Activated naive CD4-positive, alpha-beta T cell treated with anti-CD3 and anti-CD28 coated beads for 36 hours (primary cell): Measurements from ENCODE around the gene EXOC6B. TPM values are rescaled to one million over a fixed set of nuclear protein-coding genes. Genes with fewer than 3 reads are reported as not detected.

Experiments
- CTCF ChIA-PET: fragments of 350-600 bp; sonication (Branson Sonifier 250); formaldehyde crosslinking; loops from one replicate; lab custom pipeline; 2021; ENCODE audit warnings: antibody characterized with exemption; lab: Charles Lee
- DNase-seq: peaks from one replicate; pipeline ENCODE4 v3.0.0-alpha.2; 2020
- H3K27ac Mint-ChIP-seq: one replicate; pipeline ENCODE4 v1.8.0; 2021; ENCODE audit warnings: mild to moderate bottlenecking, mixed read lengths
- H3K27me3 Mint-ChIP-seq: one replicate; pipeline ENCODE4 v1.8.0; 2021; ENCODE audit warnings: low read depth, mixed read lengths
- H3K36me3 Mint-ChIP-seq: one replicate; pipeline ENCODE4 v1.8.0; 2021; ENCODE audit warnings: low read depth, mixed read lengths
- H3K4me1 Mint-ChIP-seq: one replicate; pipeline ENCODE4 v1.8.0; 2021; ENCODE audit warnings: low read depth, mixed read lengths
- H3K4me3 Mint-ChIP-seq: one replicate; pipeline ENCODE4 v1.8.0; 2021; ENCODE audit warnings: mild to moderate bottlenecking, moderate library complexity, mixed read lengths
- H3K9me3 Mint-ChIP-seq: one replicate; pipeline ENCODE4 v1.8.0; 2021; ENCODE audit warnings: mixed read lengths
- intact Hi-C: fragments of 100-400 bp; cut with micrococcal nuclease; formaldehyde crosslinking; loops from one replicate; pipeline ENCODE4 v1.15.1; 2023
- total RNA-seq, 2 experiments: library from RNA; stranded (reverse); gene quantifications; one replicate each; pipeline ENCODE4 v1.2.3, GENCODE V29; 2021

Gene EXOC6B
- total RNA-seq, 2 experiments from 2014 or later = 6.1 to 7.5 TPM

DNA sequence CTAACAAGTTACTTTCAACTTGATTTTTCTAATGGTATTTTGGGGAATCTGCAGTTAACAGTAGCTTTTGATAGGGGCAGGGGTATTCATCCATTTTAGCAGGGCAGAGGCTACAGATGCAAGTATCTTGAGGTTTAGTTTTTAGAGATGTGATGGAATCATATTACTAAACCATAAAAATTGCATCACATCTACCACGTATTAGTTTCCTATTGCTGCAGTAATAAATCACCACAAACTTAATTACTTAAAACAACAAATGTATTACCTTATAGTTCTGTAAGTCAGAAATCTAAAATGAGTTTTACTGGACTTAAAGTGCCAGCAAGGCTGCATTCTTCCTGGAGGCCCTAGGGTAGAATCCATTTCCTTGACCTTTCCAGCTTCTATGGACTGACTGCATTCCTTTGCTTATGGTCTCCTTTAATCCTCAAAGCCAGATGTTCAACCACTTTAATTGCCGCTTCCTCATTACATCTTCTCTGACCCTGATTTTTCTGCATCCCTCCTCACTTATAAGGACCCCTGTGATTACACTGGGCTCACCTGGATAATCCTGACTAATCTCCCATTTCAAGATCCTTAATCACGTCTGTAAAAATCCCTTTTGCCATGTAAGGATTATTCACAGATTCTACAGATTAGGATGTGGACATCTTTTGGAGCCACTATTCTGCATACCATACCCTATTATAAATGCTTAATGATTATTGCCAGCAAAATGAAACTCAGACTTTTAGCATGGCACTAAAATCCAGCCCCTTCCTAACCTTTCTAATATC, 21.9 kb upstream of the EXOC6B start:
- Mint-ChIP-seq H3K4me3 (no peak overlapping the region), H3K36me3 (no peaks in the 10 kb centered on the region), H3K9me3 (no peaks in the 10 kb centered on the region), H3K4me1 (no peaks in the 10 kb centered on the region), H3K27me3 (peaks cover 5% of the 10 kb centered on the region), H3K27ac (no peak overlapping the region)
- no peak for DNase-seq
- intact Hi-C loops = no loop called here
- CTCF ChIA-PET = interaction anchor here (1.3 to 2.0 kb wide), 3 partner anchors 12 to 40 kb away, joined by 5 to 15 read pairs (median 5); partner anchors contain the start of gene SPR

DNA sequence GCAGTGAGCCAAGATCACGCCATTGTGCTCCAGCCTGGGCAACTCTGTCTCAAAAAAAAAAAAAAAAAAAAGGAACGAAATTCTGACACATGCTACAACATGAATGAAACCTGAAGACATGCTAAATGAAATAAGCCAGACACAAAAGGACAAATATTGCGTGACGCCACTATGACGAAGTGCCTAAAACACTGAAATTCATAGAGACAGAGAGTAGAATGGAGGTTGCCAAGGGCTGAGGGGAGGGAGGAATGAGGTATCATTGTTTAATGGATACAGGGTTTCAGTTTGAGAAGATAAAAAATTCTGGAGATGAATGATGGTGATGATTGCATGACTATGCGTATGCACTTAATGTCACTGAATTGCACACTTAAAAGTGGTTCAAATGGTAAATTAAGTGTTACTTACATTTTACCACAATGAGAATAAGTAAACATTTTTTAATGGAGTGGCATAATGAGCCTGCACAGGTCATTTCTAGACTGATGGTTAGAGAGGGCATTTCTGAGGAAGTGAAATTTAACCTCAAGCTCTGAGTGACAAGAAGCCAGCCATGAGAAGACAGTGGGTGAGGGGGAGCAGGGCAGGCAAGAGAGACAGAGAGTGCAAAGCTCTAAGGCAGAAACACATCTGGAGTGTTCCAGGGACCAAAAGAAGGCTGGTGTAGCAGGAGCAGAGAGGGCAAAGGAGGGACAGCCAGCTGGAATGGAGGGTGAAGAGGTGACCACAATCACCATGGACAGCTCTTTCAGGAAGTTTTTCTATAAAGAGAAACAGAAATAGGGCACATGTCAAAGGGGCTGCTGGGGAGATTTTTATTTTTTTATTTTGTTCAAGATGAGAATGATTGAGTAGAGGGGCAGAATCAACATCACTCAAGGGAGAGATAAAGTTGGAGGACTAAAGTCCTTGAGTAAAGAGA, 20.6 kb upstream of the EXOC6B start:
- Mint-ChIP-seq H3K4me1 (no peaks in the 10 kb centered on the region), H3K27ac (no peak overlapping the region), H3K4me3 (no peak overlapping the region), H3K27me3 (peaks cover 10% of the 10 kb centered on the region), H3K9me3 (no peaks in the 10 kb centered on the region), H3K36me3 (no peaks in the 10 kb centered on the region)
- DNase-seq = no peak
- intact Hi-C loops = no loop called here
- CTCF ChIA-PET = interaction anchor here (1.7 to 2.0 kb wide), 2 partner anchors 15 to 41 kb away, joined by 5 to 15 read pairs; partner anchors contain the start of gene SPR

DNA sequence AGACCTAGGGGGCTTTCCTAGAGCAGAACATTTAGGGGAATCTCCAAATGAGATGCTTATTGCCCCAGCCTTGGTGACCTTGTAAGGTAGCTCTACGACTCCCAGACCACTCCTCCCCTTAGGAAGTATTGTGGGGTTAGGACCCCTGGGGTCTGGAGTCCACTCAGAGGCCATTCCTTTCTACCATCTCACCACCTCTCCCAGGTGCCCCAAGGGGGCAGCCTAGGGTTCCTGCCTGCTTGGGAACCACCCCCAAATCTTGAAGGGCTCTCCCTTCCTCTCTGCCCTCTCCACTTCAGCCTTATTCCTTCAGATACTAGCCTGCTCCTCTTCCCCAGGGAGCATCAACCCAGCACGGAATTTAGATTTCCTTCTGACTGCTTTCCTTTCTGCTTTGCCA, 17.5 kb upstream of the EXOC6B start:
- intact Hi-C loops = no loop called here
- Mint-ChIP-seq H3K4me1 (no peaks in the 10 kb centered on the region), H3K27ac (no peak overlapping the region), H3K36me3 (no peaks in the 10 kb centered on the region), H3K4me3 (no peak overlapping the region), H3K27me3 (peaks cover 19% of the 10 kb centered on the region), H3K9me3 (no peaks in the 10 kb centered on the region)
- CTCF ChIA-PET = no interaction called here
- no peak for DNase-seq

DNA sequence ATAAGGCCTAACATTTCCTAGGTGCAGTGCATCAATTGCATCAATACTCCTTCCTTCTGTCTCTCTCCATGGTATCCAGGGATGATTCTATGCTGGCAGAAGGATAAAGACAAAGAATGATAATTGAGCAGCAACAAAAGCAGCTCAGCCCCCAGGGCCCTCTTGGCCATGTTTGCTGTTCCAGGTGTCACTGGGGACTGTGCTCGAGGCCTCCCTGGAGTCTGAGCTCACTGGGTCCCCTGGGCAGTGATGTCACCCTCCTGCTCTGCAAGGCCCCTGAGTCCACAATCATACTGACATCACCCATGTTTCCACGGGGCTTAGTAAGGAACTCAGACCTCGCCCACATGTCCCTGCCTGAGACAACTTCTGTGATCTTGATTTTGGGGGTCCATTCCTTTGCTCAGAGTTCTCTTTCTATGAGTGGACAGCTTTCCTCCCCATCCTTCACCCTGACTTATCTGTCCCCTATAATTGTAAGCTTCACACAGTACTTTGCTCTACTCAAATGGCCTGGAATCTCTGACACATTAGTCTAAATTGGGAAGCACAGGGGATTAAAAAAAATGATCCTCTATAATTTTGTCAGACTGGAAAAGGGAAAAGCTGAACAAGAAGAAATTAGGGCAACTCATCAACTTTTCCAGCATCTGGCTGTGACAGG, 15.8 kb upstream of the EXOC6B start:
- no peaks in the 10 kb centered on the region for H3K4me1 Mint-ChIP-seq
- DNase-seq = no peak
- CTCF ChIA-PET = interaction anchor here (0.6 to 1.7 kb wide), 4 partner anchors 18 to 336 kb away, joined by 3 to 6 read pairs (median 4); no protein-coding TSS in a partner anchor
- H3K4me3 Mint-ChIP-seq = no peak overlapping the region
- no peaks in the 10 kb centered on the region for H3K36me3 Mint-ChIP-seq
- no peak overlapping the region for H3K27ac Mint-ChIP-seq
- H3K27me3 Mint-ChIP-seq = peaks cover 19% of the 10 kb centered on the region
- H3K9me3 Mint-ChIP-seq = no peaks in the 10 kb centered on the region
- intact Hi-C loops = no loop called here

DNA sequence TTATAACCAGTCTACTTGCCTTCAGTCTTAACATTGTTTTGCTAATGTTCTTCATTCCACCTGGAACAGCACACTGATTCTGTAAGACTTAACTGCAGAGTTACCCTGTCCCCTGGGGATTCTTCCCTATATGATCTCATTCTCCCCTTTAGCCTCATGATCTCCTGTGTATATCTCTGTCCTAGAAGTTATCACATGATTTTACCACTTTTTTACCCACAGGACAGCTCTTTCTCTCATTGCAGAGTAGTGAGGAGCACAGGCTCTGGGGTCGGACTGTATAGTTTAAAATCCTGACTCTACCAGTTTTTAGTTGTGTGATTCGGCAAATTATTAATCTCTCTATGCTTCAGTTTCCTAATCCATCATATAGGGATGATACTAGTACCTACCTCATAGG, 14.2 kb upstream of the EXOC6B start:
- no peaks in the 10 kb centered on the region for H3K4me1 Mint-ChIP-seq
- CTCF ChIA-PET = interaction anchor here (0.9 kb wide), 1 partner anchor 25 kb away, joined by 4 read pairs; no protein-coding TSS in a partner anchor
- peaks cover 19% of the 10 kb centered on the region for H3K27me3 Mint-ChIP-seq
- no peaks in the 10 kb centered on the region for H3K36me3 Mint-ChIP-seq
- H3K27ac Mint-ChIP-seq = no peak overlapping the region
- intact Hi-C loops = no loop called here
- H3K4me3 Mint-ChIP-seq = no peak overlapping the region
- H3K9me3 Mint-ChIP-seq = no peaks in the 10 kb centered on the region
- DNase-seq = no peak

DNA sequence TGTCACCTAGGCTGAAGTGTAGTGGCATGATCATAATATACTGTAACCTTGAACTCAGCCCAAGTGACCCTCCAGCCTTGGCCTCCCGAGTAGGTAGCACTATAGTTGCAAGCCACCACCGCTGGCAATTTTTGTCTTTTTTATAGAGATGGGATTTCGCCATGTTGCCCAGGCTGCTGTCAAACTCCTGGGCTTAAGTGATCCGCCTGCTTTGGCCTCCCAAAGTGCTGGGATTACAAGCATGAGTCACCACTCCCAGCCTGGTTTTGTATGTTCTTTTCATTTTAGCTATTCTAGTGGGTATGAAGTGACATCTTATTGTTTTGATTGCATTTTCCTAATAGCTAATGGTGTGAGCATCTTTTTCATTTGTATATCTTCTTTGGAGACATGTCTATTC, 11.3 kb upstream of the EXOC6B start:
- H3K4me3 Mint-ChIP-seq = no peak overlapping the region
- intact Hi-C loops = no loop called here
- CTCF ChIA-PET = interaction anchor here (1.0 kb wide), 1 partner anchor 24 kb away, joined by 3 read pairs; no protein-coding TSS in a partner anchor
- H3K27me3 Mint-ChIP-seq = peaks cover 13% of the 10 kb centered on the region
- peaks cover 7% of the 10 kb centered on the region for H3K4me1 Mint-ChIP-seq
- DNase-seq = no peak
- H3K27ac Mint-ChIP-seq = no peak overlapping the region
- no peaks in the 10 kb centered on the region for H3K9me3 Mint-ChIP-seq
- no peaks in the 10 kb centered on the region for H3K36me3 Mint-ChIP-seq

DNA sequence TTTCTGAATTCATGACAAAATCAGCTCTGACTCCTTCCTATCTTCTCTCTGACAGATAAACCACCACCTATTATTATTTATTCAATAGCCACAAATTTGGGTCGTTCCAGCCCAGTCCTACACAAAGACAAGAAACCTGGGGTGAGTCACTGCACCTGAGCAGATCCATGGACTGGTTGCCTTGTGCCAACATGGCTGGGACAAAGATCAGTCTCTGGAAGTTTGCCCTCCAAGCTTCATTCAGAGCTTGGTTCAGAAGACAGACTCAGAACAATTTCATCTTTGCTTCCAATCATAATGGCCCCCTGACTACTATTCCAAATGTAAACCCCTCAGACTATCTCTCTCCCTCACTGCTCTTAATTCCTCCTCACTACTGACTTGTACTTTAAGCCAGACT, 9.6 kb upstream of the EXOC6B start:
- Mint-ChIP-seq H3K27me3 (peaks cover 5% of the 10 kb centered on the region), H3K4me1 (peaks cover 7% of the 10 kb centered on the region), H3K9me3 (no peaks in the 10 kb centered on the region), H3K27ac (no peak overlapping the region), H3K36me3 (no peaks in the 10 kb centered on the region), H3K4me3 (no peak overlapping the region)
- CTCF ChIA-PET = interaction anchor here (0.8 to 1.2 kb wide), 2 partner anchors 24 to 27 kb away, joined by 3 to 4 read pairs; no protein-coding TSS in a partner anchor
- intact Hi-C loops = no loop called here
- no peak for DNase-seq

DNA sequence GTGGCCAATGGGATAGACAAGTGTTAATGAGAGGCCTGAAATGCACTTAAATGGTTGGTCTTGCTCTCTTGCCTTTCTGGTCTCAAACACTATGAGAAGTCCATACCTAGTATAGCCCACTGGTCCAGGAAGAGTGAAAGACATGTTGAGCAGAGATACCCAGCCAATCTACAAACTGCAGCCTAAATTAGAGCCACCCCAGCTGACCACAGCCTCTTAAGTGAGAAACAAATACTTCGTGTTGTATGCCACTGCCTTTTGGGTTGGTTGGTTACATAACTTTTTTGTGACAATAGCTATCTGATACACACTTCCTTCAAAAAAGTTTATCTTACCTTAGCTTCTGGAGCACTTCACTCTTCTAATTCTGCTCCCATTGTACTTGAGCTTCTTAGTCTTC, 8.8 kb upstream of the EXOC6B start:
- no peak for DNase-seq
- H3K27ac Mint-ChIP-seq = no peak overlapping the region
- peaks cover 2% of the 10 kb centered on the region for H3K27me3 Mint-ChIP-seq
- CTCF ChIA-PET = interaction anchor here (0.6 kb wide), 1 partner anchor 61 kb away, joined by 3 read pairs; no protein-coding TSS in a partner anchor
- no peaks in the 10 kb centered on the region for H3K9me3 Mint-ChIP-seq
- peaks cover 7% of the 10 kb centered on the region for H3K4me1 Mint-ChIP-seq
- no peaks in the 10 kb centered on the region for H3K36me3 Mint-ChIP-seq
- H3K4me3 Mint-ChIP-seq = no peak overlapping the region
- intact Hi-C loops = no loop called here

DNA sequence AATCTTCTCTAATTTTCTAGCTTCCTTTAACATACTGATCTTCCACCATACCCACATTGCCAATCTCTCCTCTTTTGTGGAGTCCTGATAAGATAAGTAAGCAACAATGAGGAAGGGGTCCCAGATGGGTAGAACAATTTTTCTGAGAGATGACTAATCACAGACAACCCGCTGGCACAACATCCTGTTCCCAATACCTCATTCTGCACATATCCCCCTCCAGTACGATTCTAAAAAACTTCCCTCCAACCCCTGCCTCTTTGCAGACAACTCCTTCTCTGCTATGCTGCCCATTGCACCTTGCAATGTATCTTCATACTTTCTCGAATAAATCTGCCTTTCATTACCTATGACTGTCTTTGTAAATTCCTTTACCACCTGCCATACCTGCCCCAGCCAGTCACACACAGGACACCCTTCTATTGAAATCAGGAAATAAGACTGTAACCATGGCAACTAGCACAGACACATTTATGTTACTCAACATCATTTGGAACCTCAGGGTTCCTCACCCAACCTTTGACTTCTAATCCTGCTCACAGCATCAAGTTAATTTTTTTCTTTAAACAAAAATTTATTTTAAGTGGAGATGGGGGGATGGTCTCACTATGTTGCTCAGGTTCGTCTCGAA, 7.4 kb upstream of the EXOC6B start:
- Mint-ChIP-seq H3K4me3 (no peak overlapping the region), H3K36me3 (no peaks in the 10 kb centered on the region), H3K27me3 (peaks cover 2% of the 10 kb centered on the region), H3K9me3 (no peaks in the 10 kb centered on the region), H3K4me1 (peaks cover 7% of the 10 kb centered on the region), H3K27ac (no peak overlapping the region)
- intact Hi-C loops = no loop called here
- CTCF ChIA-PET = interaction anchor here (0.6 to 1.4 kb wide), 4 partner anchors 30 to 145 kb away, joined by 3 to 6 read pairs (median 4); no protein-coding TSS in a partner anchor
- DNase-seq = no peak

DNA sequence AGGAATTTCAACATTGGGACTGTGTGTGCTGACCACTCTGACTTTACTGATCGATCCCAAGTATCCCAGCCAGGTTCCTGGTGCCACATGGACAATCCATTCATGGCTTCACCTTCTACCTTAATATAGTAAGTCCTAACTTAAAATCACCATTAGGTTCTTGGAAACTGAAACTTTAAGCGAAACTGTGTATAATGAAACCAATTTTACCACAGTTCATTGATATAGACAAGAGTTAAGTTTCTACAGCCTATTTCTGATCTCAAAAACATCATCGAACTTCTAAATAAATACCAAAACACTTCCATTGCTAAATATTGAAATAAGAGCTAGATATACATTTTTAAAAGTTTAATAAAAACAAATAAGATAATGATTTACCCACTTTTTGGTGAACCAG, 4.4 kb upstream of the EXOC6B start:
- no peak overlapping the region for H3K4me3 Mint-ChIP-seq

DNA sequence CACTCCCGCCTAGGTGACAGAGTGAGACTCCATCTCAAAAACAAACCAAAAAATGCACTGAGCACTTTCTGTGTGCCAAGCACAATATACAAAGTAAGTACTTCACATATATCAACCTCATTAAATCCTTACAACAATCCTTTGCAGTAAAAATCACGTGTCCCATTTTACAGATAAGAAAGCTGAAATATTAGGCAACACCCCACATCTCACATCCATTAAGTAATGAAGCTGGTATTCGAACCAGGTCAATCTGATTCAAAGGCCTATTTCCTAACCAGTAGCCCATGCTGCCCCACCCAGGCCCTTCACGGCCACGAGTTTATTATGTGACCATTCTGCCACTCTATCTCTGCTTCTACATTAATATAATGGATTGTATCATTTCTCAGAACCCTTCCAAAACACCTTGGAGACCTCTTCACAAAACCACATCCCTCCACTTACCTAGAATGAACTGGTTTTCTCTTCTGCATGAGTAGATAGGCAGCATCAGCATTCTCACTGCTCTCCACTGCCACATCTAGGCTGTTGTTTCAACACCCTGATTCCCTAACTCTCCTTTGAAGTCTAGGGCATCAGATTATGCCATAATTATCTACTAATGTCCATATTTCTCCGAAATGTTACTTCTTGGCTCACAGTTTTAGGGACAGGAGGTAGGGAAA, 3.1 kb upstream of the EXOC6B start:
- CTCF ChIA-PET = no interaction called here
- DNase-seq = no peak
- no peaks in the 10 kb centered on the region for H3K9me3 Mint-ChIP-seq
- no peak overlapping the region for H3K4me3 Mint-ChIP-seq
- H3K27me3 Mint-ChIP-seq = peaks cover 2% of the 10 kb centered on the region
- no peak overlapping the region for H3K27ac Mint-ChIP-seq
- peaks cover 28% of the 10 kb centered on the region for H3K4me1 Mint-ChIP-seq
- intact Hi-C loops = no loop called here
- H3K36me3 Mint-ChIP-seq = peaks cover 2% of the 10 kb centered on the region

More for the DNA sequence above, 4.4 kb upstream of the EXOC6B start:
- DNase-seq = no peak
- Mint-ChIP-seq H3K27ac (no peak overlapping the region), H3K4me1 (peaks cover 15% of the 10 kb centered on the region), H3K9me3 (no peaks in the 10 kb centered on the region), H3K36me3 (peaks cover under 1% of the 10 kb centered on the region), H3K27me3 (peaks cover 2% of the 10 kb centered on the region)
- intact Hi-C loops = no loop called here
- CTCF ChIA-PET = interaction anchor here (0.5 to 1.0 kb wide), 2 partner anchors 32 to 107 kb away, joined by 3 to 4 read pairs; no protein-coding TSS in a partner anchor
